ENCODE measurements around the gene MOG.

The MOG gene

GRCh38 chr6:29678114-29678513 lies 21.2 kb downstream of the MOG start:
- DNase-seq: no peak

GRCh38 chr6:29679962-29680361 lies 23.1 kb downstream of the MOG start:
- DNase-seq: no peak

GRCh38 chr6:29680416-29680815 lies 23.5 kb downstream of the MOG start:
- no peak for DNase-seq

GRCh38 chr6:29680904-29681303 lies 24.0 kb downstream of the MOG start, which contains the start of gene ZFP57:
Gene ZFP57, minus strand, starts transcription at chr6:29681152. Its CDS starts 4,149 bp downstream, at chr6:29677003.
- DNase-seq: no peak

GRCh38 chr6:29681811-29682210 lies 24.9 kb downstream of the MOG start:
- DNase-seq: no peak

- no peak for DNase-seq
These were observed 28.9 kb downstream of the MOG start for GRCh38 chr6:29685718-29686326.

- DNase-seq: no peak
These were observed 37.7 kb downstream of the MOG start for GRCh38 chr6:29694637-29695036.

- no peak for DNase-seq
These were observed 39.5 kb downstream of the MOG start for GRCh38 chr6:29696147-29697125.

- peak; percentile 85 for DNase-seq
These were observed 45.7 kb downstream of the MOG start for GRCh38 chr6:29702519-29703103.

GRCh38 chr6:29705389-29706231 lies 48.7 kb downstream of the MOG start:
- no peak for DNase-seq

GRCh38 chr6:29708432-29709179 lies 51.7 kb downstream of the MOG start:
- DNase-seq: peak; percentile 50

GRCh38 chr6:29709188-29709587 lies 52.3 kb downstream of the MOG start:
- DNase-seq: peak; percentile 31

GRCh38 chr6:29710281-29710941 lies 53.5 kb downstream of the MOG start:
- DNase-seq: no peak

- DNase-seq: peak; percentile 36
These were observed 64.0 kb downstream of the MOG start for GRCh38 chr6:29720863-29721262.

Data from activated T-cell treated with anti-CD3 and anti-CD28 coated beads, Interleukin-2, amount 50 U/mL, for 1 hour (primary cell).